Measurements from ENCODE around the gene LRRC42.
"Not testable (repeated sequence)": the region's sequence is repeated elsewhere in the genome, so short reads cannot be mapped to it uniquely, and the experiment has no call there.

The LRRC42 gene

DNA sequence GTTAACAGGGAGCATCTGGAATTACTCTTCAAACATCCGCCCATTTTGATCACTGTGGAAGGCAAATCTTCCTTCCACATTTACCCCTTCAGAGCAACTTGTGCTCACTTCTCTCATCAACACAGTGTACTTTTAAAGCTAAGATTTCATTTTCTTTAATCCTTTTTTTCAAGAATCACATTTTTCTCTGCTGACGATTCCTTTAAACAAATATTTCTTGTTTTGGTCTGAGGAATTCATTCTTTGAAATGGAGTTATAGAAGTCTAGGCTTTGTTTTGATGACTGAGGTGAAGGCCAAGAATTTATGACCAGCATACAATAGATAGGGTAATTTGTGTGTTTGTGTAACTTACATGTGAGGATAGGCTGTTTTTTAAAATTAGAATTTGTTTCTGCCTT lies 25.6 kb downstream of the LRRC42 start:
- no peak for DNase-seq

DNA sequence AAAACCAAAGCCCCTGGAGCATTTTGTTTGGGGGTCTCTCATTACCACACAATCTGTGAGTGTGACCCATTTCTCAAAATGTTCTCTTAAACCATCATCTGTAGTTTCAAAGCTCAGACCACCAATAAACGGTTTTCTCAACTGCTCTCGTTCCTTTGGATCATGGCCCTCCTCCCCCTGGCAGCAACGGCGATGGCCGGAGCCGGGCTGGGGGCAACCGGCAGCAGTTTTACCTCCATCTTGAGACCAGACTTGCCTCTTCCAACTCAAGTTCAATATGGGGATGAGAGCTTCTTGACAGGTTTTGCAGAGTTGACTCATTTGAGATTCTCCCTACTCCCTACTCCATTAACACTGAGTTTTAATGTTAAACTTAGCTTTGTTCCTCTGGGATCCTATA lies 29.7 kb downstream of the LRRC42 start:
- no peak for DNase-seq

DNA sequence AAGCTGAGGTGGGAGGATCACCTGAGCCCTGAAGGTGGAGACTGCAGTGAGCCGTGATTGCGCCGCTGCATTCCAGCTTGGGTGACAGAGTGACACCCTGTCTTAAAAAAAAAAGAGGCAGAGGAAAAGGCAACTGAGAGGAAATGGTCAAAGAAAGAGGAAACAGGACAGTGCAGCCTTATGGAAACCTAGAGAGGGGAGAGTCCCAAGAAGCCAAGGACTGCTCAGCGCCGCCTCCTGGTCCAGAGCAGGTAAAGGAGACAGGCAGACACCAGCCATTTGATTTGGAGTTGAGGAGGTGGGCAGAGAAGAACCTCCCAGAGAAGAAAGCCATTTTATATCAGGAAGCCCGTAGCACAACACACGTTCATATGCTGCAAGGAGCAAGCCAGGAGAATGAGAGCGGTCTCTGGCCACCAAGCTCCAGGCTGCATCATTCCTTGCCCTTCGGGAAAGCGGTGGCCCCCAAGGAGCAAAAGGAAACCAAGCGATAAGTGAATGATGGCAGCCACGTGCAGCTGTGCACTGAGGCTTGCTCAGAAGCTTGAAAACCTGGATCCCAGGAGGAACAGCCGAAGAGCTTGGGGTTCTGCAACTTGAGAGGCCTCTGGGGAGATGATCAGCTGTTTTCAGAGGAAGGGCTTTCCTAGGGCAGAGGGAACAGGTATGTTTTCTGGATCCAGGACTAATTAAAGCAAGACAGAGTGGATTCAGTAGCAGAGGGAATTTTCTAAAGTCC lies 33.7 kb downstream of the LRRC42 start:
- DNase-seq: no peak

DNA sequence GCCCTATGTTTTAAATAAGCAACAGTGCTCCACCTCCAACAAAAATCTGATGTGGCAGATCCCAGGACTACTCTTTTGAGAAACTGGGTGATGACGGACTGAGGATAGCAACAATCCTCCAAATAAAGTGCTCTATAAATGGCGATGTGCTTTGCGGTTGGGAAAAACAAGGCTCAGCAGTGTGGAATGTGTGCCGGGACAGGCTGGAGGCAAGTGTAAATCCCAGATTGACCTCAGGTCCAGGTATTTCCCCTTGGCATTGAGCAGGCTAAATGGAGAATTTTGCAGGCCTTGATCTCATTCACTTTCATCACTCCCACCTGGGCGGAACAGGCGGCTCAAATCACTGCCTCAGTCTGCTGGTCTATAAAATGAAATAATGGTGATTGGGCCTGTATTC lies 35.1 kb downstream of the LRRC42 start:
- no peak for DNase-seq

DNA sequence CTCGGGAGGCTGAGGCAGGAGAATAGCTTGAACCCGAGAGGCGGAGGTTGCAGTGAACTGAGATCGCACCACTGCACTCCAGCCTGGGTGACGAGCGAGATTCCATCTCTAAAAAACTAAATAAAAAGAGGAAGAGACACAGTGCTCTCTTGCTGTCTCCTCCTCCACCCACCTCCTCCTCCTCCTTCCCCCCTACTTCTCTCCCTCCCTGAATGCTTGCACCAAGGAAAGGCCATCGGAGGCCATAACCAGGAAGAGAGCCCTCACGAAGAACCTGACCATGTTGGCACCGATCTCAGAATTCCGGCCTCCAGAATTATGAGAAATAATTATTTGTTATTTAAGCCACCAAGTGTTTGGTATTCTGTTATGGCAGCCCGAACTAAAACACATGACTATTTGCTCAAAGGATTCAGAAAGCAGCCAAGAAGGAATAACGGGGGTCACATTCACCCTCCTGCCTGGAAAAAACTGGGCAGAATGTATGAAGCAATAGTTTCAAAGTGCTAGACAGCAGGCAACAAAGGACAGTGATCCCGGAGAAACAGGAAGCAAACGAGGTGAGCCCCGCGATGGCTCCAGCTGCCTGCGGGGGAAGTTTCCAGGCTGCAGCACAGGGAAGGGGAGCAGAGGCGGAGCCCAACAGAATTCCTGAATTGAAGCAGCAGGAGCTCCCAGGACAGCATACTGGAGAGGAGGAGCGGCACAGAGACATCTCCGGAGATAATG lies 36.0 kb downstream of the LRRC42 start:
- DNase-seq: no peak

DNA sequence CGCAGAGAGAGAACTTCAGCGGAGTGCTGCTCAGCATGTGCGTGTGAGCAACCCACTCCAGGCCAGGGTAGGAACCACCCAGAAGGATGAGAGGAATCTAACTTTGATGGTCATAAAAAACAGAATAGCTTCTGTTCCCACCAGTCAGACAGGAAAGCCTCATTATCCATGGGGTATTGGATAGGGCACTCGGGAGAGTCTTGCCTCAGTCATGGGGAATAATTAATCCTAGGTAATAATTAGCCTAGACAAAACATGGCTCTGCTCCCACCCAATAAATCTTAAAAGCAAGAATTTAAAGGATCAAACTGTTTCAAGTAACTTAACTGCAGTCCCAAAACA lies 36.6 kb downstream of the LRRC42 start:
- no peak for DNase-seq

DNA sequence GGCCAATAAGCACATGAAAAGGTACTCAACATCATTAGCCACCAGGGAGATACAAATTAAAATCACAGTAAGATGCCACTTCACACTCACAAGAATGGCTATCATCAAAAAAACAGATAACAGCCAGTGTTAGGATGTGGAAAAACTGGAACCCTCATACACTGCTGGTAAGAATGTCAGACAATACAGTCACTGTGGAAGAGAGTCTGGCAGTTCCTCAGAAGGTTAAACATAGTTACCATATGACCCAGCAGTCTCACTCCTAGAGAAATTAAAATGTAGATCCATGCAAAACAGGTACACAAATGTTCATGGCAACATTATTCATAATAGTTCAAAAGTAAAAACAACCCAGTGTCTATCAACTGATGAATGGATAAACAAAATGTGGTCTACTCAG lies 38.6 kb downstream of the LRRC42 start:
- DNase-seq: no peak

DNA sequence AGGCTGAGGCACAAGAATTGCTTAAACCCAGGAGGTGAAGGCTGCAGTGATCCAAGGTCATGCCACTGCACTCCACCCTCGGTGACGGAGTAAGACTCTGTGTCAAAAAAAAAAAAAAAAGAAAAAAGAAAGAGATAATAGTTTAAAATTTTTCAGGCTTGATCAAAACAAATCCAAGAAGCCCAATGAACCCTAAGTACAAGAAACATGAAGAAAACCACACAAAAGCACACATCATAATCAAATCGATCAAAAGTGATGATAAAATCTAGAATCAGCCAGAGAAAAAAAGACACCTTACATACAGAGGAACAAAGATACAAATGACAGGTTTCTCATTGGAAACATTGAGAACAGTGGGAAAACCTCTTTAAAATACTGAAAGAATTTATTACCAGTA lies 40.3 kb downstream of the LRRC42 start:
- DNase-seq: no peak

DNA sequence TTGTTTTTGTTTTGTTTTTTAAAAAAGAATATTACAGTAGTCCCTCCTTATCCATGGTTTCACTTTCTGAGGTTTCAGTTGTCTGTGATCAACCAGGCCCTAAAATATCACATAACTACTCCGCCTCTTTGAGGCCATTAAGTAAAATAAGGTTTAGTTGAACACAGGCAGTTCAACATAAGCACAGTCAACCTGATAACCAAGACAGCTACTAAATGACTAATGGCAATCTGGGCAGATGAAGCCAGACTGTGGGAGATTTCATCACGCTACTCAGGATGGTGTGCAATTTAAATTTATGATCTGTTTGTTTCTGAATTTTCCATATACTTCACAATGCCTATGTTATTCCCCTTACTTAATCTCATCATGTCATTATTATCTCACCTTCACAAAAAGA lies 41.7 kb downstream of the LRRC42 start:
- no peak for DNase-seq

DNA sequence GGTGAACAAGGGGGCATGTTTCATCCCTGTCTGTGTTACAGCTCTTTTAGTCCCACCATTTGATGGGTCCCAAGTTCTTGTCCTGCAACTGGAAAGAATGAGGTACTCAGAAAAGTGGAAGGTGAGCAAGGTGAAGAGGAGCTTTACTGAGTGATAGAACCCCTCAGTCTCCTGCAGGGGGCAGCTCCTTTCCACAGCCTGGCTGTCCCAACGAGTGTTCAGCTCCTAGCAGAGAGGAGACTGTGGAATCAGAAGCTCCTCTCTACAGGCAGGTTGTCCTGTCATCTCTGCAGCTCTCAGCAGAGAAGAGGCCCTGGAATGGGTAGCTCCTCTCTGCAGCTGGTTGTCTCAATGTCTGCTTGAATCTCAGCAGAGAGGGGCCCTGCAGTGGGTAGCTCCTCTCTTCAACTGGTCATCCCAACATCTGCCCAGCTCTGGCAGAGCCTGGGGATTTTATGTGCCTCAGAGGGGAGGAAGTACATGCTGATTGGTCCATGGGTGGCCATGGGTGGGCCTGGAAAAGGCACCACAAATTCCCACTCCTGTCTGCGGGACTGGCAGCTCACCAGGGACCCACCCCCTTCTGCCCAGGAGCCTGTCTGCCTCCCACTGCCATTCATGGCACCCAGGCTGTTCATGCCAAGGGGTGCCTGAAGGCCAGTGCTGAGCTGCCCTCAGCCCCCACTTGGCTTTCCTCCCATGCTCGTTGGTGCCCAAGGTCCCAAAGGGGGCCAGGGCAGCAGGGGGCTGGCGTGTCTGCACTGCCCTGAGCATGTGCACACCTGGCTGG lies 46.1 kb downstream of the LRRC42 start:
- DNase-seq: no peak

DNA sequence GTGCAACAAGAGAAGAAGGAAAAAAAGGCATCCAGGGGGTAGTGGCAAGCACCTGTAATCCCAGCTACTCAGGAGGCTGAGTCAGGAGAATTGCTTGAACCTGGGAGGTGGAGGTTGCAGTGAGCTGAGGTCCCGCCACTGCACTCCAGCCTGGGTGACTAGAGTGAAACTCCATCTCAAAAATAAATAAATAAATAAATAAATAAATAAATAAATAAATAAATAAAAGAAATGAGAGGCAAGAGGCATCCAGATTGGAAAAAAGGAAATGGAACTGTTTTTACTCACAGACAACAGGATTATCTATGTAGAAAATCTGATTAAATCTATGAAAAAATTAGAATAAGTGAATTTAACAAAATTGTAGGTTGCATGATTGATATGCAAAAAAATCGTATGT lies 48.4 kb downstream of the LRRC42 start:
- not testable (repeated sequence) for DNase-seq

DNA sequence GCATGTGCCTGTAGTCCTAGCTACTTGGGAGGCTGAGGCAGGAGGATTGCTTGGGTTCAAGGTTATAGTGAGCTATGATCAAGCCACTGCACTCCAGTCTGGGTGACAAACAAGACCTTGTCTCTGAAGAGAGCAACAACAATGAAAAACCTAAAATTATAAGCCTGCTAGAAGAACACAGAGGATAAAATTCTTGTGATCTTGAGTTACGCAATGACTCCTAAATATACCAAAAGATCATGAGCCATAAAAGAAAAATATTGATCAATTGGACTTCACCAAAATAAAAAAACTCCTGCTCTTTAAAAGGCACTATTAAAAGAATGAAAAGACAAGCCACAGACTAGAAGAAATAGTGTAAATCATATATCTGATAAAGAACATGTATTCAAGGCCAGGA lies 49.5 kb downstream of the LRRC42 start:
- no peak for DNase-seq

DNA sequence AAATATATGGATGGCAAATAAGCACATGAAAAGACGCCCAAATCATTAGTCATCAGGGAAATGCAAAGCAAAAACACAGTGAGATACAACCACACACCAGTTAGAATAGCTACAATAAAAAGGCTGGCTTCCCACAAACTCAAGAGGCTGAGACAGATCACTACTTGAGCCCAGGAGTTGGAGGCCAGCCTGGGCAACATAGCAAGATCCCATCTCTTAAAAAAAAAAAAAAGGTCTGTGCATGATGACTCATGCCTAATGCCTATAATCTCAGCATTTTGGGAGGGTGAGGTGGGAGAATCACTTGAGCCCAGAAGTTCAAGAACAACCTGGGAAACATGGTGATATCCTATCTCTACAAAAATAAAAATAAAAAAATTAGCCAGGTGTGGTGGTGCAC lies 52.1 kb downstream of the LRRC42 start:
- DNase-seq: no peak

DNA sequence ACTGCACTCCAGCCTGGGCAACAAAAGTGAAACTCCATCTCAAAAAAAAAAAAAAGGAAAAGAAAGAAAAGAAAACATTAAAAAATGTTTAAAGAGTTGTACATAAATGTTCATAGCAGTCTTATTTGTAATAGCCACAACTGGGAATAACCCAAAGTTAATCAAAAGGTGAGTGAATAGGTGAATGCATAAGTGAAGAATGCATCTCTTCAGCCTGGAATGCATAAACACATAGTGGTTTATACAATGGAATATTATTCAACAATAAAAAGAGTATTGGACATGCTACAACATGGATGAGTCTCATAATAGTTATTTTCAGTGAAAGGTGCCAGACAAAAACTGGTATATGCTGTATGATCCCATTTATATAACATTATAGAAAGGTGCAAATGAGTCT lies 53.8 kb downstream of the LRRC42 start:
- DNase-seq: no peak

DNA sequence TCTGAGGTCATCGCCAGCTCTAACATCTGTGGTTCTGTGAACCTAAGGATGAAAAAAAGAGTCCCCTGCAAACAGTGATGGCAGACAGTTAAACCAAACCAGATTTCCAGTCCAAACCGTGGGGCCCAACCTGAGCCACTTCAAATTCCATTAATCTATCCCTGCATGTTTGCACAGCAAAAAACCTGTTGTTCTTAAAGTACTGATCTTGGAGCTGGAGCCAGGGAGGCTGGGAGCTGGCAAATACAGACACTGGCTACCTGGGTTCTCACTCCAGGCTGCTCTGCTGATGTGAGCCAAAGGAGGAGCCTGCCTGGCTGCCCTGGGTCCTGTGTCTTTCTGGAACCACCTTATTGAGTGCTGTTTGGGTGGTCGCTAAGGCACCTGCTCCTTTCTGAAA lies 55.4 kb downstream of the LRRC42 start:
- no peak for DNase-seq

DNA sequence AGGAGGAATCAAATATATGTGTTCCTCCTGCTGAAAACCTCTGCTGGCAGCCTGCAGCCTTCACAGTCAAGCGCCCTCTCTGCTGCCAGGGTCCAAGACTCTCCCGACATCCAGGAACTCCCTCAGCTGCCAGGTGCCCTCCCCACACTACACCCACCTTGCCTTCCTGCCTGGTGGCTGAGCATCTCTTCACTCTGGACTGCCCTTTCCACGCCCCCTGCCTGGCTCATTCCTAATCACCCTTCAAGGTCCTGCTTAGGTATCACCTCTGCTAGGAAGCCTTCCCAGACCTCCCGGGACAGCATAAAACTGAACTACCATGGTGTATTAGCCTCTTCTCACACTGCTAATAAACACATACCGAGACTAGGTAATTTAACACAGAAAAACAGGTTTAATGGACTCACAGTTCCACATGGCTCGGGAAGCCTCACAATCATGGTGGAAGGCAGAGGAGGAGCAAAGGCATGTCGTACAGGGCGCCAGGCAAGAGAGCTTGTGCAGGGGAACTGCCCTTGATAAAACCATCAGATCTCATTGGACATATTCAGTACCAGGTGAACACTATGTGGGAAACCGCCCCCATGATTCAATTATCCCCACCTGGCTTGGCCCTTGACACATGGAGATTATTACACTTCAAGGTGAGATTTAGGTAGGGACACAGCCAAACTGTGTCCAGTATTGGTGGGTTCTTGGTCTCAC lies 56.5 kb downstream of the LRRC42 start:
- DNase-seq: no peak

DNA sequence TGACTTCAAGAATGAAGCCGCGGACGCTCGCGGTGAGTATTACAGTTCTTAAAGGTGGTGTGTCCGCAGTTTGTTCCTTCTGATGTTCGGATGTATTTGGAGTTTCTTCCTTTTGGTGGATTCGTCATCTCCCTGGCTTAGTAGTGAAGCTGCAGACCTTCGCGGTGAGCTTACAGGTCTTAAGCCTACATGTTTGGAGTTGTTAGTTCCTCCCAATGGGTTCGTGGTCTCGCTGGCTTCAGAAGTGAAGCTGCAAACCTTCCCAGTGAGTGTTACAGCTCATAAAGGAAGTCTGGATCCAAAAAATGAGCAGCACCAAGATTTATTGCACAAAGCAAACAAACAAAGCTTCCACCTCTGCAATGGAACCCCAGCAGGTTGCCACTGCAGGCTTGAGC lies 57.1 kb downstream of the LRRC42 start:
- no peak for DNase-seq

DNA sequence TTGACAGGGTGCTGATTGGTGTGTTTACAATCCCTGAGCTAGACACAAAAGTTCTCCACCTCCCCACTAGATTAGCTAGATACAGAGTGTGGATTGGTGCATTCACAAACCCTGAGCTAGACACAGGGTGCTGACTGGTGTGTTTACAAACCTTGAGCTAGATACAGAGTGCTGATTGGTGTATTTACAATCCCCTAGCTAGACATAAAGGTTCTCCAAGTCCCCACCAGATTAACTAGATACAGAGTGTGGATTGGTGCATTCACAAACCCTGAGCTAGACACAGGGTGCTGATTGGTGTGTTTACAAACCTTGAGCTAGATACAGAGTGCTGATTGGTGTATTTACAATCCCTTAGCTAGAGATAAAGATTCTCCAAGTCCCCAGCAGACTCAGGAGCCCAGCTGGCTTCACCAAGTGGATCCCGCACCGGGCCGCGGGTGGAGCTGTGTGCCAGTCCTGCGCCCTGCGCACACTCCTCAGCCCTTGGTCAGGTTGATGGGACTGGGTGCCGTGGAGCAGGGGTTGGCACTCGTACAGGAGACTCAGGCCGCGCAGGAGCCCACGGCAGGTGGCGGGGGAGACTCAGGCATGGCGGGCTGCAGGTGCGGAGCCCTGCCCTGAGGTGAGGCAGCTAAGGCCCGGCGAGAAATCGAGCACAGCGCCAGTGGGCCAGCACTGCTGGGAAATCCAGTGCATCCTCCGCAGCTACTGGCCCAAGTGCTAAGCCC lies 57.8 kb downstream of the LRRC42 start:
- DNase-seq: not testable (repeated sequence)

DNA sequence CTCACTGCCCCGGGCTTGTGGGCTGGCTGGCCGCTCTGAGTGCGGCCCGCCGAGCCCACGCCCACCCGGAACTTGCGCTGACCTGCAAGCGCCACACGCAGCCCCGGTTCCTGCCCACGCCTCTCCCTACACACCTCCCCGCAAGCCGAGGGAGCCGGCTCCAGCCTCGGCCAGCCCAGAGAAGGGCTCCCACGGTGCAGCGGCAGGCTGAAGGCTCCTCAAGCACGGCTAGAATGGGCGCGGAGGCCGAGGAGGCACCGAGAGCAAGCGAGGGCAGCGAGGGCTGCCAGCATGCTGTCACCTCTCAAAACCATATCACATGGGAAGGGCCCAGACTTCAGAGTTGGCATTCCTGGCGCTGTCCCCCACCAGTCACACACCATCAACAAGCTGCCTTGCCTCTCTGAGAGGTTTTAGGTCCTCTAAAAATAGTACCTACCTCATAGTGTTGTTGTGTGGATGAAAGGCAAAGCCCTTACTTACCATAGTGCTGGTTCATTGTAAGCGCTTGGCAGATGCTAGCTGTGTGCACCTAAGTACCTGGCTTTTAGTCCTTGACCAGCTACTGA lies 58.4 kb downstream of the LRRC42 start:
- no peak for DNase-seq

DNA sequence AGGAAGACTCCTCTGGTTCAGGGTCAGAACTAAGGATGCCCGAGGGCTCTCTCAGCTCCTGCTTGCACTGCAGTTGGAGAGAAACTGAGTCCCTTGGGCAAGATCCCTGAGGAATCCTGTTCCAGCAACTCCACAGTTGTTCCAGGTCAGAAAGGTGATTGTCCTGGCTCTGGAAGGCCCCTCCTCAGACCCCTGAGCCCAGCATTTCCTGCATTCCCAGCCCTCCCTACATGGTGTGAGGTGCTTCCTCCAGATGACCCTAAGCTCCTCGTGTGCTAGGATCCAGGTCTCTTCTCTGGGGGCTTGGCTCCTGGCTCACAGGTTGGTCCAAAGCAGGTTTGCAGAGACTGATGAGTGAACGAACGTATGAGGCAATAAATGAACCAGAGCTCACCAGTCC lies 60.4 kb downstream of the LRRC42 start:
- DNase-seq: no peak

DNA sequence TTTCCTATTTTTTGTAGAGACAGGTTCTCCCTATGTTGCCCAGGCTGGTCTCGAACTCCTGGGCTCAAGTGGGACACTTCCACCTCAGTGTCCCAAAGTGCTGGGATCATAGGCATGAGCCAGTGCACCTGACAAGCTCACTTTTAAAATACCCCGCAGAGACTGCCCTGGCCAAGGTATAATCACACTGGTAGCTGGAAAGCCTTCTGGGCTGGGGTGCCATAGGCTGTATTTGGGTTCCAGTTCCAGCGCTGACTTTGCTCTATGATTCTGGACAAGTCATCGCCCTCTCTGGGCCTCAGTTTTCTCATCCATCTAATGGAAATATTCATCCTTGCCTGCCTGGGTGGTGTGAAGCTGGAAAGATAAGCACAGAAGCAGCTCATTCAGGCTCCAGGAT lies 61.5 kb downstream of the LRRC42 start:
- no peak for DNase-seq

DNA sequence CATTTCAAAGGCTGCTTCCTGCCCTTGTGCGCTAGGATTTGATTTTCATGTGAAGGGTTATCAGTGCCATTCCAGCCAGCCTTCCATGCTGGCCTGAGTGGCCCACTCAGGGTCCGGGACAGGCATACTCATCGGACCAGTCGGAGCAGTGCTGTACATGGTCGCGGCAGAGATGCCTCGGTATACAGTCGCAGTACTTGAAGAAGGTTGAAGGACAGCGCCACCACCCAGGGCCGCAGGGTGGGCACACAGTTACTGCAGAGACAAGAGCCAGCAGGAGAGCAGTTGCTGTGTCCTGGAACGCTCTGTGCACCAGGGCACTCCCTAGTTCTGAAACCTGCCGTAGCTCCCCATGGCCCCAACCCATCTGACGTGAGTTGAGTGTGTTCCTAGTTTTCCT lies 62.7 kb downstream of the LRRC42 start:
- DNase-seq: no peak

Measured in NCI-H1417 treated with DMSO at 0.1 percent for 48 hours (cell line).